Measurements from ENCODE around the gene ATG101.

ATG101 gene

DNA sequence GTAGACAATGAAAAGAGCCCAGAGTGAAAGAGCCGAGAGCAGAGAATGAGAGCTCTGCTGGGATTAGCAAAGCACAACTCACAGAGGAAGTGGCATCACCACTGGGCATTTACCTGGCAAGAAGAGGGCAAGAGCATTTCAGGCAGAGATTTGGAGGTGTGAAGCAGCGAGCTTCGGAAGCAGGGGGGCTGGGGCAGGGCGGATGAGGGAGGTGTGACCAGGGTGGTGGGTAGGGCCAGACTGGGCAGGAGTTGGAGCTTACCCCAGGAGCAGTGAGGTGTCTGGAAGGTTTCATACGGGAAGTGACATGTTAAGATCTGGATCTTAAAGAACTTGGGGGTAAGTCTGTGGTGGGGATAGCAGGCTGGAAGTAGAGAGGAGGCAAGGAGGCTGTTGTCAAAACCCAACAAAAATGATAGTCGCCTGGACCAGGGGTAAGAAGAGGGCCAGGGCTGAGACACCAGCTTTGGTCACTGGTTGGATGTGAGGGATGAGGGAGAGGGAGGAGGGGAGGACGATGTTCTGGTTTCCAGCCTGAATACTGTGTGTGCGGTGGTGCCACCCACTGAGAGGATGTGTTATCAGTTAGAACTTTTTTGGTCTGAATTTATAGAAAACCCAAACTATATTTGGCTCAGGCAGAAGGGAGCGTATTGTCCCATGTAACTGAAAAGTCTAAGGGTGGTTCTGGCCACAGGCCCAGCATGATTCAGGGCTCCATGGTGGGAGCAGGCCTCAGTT, 14.9 kb downstream of the ATG101 start:
- no peak for DNase-seq (ENCODE audit: low read depth in 2 of 2)
- TF ChIP-seq, protein P1, sequence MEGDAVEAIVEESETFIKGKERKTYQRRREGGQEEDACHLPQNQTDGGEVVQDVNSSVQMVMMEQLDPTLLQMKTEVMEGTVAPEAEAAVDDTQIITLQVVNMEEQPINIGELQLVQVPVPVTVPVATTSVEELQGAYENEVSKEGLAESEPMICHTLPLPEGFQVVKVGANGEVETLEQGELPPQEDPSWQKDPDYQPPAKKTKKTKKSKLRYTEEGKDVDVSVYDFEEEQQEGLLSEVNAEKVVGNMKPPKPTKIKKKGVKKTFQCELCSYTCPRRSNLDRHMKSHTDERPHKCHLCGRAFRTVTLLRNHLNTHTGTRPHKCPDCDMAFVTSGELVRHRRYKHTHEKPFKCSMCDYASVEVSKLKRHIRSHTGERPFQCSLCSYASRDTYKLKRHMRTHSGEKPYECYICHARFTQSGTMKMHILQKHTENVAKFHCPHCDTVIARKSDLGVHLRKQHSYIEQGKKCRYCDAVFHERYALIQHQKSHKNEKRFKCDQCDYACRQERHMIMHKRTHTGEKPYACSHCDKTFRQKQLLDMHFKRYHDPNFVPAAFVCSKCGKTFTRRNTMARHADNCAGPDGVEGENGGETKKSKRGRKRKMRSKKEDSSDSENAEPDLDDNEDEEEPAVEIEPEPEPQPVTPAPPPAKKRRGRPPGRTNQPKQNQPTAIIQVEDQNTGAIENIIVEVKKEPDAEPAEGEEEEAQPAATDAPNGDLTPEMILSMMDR (IDR thresholded peaks at IDR 0.05; ENCODE audit: low read depth, low read length), result no peak
- H3K4me3 ChIP-seq (replicated peaks in 1 of 2; ENCODE audit: low read depth in 2 of 2, low read length in 2 of 2), result no peak overlapping the region

DNA sequence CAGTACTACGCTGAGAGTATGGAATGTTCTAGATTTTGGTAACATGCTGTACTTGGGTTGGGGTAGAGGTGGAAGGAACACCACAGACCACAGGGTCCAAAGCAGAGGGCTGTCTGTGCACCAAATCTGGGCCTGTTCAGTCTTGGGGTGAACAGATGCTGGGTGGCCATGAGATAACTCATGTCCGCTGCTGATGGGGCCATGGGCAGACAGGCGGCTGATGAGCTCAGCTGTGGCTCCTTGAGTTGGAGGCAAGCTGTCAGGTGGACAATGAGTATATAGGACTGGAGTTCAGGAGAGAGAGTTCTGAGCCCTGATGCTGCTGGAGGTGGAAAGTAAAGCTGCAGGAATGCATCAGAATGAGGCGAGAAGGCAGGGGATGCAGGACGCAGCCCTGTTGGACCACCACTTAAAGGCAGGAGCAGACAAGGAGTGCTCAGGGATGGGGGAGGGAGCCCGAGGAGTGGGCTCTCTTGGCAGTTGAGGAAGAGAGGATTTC, 16.0 kb downstream of the ATG101 start:
- H3K4me3 ChIP-seq (replicated peaks in 1 of 2; ENCODE audit: low read depth in 2 of 2, low read length in 2 of 2), result no peak overlapping the region
- DNase-seq (ENCODE audit: low read depth in 2 of 2), result no peak
- TF ChIP-seq, protein P1 (IDR thresholded peaks at IDR 0.05; ENCODE audit: low read depth, low read length), result no peak

DNA sequence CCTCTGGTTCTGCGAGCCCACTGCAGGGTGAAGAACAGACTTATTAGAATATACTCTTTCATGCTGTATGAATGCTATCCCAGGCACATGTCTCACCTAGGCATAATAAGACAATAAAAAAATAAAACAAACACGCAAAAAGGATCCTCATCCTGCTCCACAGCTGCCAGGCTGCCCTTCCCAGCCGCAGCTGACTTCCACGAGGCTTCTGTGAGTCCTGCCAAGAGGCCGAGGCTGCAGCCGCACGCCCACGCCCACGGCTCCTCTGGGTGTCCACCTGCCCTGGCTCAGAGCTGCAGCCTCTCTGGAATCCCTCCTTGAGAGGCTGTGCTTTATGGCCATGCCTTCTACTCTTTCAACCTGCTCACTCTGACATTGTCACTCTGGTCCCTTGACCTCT, 16.6 kb downstream of the ATG101 start:
- no peak overlapping the region for H3K4me3 ChIP-seq (replicated peaks in 1 of 2; ENCODE audit: low read depth in 2 of 2, low read length in 2 of 2)
- TF ChIP-seq, protein P1 (IDR thresholded peaks at IDR 0.05; ENCODE audit: low read depth, low read length), result no peak
- DNase-seq (ENCODE audit: low read depth in 2 of 2), result no peak

DNA sequence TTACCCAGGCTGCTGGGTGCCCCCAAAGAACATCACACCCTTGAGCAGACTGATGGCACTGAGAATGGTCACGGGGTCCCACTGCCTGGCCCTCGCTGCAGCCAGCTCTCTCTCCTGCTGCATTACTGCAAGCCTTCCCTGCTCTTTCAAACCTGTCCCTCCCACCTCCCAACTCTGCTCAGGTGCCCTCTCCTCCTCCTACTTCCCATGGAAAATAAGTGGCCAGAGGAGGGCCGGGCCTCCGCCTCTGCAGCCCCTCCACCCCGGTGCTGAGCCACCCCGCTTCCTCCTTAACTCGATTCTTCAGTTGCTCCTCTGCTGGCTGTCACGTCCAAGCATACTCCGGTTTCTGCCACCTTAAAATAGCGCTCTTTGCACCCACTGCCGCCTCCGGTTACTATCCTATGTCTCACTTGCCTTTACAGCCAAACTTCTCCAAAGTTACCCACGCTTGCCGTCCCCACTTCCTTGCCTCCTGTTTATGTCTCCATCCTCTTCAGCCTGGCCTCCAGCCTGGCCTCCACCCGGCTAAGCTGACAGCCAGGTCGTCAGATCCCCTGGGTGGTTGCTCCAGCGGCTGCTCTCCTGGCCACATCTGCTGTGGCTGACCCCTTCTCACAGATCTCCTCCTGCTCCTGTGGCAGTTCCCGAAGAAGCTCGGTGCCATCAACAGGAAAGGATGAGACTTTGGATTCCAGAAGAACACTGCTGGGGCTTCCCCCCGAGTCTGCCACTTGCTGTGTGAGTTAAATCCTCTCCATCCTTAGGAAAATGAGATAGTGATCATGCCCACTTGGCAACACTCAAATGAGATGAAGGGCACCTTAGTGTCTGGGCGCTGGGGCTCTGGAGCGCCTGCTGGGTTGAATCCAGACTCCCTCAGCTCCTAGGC, 17.4 kb downstream of the ATG101 start:
- TF ChIP-seq, protein P1 (IDR thresholded peaks at IDR 0.05; ENCODE audit: low read depth, low read length), result no peak
- no peak for DNase-seq (ENCODE audit: low read depth in 2 of 2)
- H3K4me3 ChIP-seq (replicated peaks in 1 of 2; ENCODE audit: low read depth in 2 of 2, low read length in 2 of 2), result no peak overlapping the region

DNA sequence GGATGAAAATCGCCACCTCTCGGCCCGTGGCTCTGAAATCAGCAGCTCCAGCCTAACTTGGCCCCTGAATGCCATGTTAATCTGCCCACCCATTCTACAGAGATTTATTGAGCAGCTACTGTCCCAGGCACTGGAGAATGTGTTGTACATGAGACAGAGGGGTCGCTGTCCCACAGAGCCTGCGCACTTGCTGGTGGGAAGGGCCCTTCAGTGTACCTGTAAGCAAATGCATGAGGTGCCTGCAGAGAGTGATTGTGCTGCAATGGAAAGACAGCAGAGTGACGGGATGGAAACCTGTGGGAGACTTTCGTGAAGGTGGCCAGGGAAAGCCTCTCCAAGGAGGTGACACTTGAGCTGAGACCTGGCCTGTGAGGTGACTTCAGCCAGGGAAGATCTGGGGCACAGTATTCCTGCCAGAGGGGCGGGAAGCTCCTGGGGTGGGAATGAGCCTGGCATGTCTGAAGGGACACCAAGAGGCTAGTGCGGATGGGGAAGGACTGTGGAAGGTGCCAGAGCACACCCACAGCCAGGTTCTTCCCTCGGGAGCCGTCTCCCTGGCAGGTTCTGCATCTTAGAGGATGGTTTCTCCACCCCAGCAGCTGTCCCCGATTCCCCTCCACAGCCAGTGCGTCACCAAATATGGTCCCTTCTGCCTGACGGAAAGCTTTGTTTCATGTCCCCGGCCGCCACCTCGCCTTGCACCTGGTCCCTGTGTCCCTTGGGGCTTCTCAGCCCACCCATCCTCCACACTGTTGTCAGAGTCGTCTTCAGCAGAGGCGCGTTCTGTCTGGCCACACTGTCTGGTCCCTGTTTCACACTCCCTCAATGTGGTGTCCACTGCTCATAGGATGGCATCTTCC, 18.4 kb downstream of the ATG101 start:
- no peak for DNase-seq (ENCODE audit: low read depth in 2 of 2)
- no peak overlapping the region for H3K4me3 ChIP-seq (replicated peaks in 1 of 2; ENCODE audit: low read depth in 2 of 2, low read length in 2 of 2)
- TF ChIP-seq, protein P1 (IDR thresholded peaks at IDR 0.05; ENCODE audit: low read depth, low read length), result no peak

DNA sequence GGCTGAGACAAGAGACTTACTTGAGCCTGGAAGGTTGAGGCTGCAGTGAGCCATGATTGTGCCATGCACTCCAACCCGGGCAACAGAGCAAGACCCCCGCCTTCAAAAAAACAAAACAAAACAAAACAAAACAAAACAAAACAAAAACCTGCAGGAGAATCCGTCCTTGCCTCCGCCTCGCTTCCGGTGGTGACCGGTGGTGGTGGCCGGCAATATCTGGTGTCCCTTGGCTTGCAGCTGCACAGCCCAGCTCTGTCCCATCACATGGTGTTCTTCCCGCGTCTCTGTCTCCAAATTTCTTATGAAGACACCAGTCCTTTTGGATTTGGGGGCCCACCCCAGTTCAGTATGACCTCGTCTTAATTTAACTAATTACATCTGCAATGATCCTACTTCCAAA, 19.7 kb downstream of the ATG101 start:
- no peak overlapping the region for H3K4me3 ChIP-seq (replicated peaks in 1 of 2; ENCODE audit: low read depth in 2 of 2, low read length in 2 of 2)
- no peak for DNase-seq (ENCODE audit: low read depth in 2 of 2)
- TF ChIP-seq, protein P1 (IDR thresholded peaks at IDR 0.05; ENCODE audit: low read depth, low read length), result no peak

Data from cardiac fibroblast (primary cell).